C1 segment of cervical spinal cord (tissue), 14 donors: ENCODE data around the gene WDR49.

Source experiments
- DNase-seq, 14 donors: peaks; one replicate each; lab custom pipeline; 2025; lab: John Stamatoyannopoulos, UW

Gene WDR49

GRCh38 chr3:167653760-167654159 is at the start of gene WDR49:
WDR49 (minus strand) TSS chr3:167653942; CDS start chr3:167653425, 517 bp downstream.
- DNase-seq, result no peak

- no peak for DNase-seq
Observed at GRCh38 chr3:167700926-167701325, 47.2 kb upstream of the WDR49 start.

DNA sequence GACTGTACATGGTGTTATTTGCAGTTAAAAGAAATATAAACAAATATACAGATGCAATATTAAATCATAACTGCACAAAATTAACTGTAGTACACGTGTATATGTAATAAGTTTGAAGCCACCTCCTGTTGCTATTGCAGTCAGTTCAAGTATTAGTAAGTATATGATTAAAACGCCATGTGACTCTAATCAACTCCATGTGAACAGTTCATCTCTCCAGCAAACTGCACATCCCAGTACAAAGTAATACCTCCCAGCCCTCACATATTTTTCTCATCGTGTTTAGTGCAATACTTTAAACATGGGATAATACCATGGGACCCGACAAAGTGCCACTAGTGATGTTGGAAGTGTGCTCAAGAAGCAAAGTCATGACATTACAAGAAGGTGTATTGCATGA is 46.3 kb upstream of the WDR49 start:
- no peak for DNase-seq

GRCh38 chr3:167694121-167694520 is 40.4 kb upstream of the WDR49 start:
- no peak for DNase-seq

DNA sequence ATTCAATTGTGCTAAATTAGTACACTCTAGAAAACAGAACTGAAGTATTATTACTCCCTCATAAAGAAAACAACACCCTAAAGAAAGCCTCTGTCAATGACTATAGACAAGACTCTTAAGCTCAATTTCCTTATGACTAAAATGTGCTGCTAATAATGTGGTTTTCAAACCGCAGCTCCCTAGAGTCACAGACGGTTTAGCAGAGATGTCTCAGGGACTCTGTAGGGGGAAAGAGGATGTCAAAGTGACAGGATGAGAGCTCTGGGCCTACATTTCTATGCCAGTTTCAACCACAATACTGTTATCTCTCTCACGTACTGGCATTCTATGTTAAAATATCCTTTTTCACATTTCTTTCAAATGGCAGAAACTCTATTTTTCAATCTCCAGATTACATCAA is 37.6 kb upstream of the WDR49 start:
- DNase-seq, result no peak

GRCh38 chr3:167684388-167684993 is 30.7 kb upstream of the WDR49 start:
- DNase-seq, result peak in 3 of 14 donors; percentile 0 to 30 (median 11)

DNA sequence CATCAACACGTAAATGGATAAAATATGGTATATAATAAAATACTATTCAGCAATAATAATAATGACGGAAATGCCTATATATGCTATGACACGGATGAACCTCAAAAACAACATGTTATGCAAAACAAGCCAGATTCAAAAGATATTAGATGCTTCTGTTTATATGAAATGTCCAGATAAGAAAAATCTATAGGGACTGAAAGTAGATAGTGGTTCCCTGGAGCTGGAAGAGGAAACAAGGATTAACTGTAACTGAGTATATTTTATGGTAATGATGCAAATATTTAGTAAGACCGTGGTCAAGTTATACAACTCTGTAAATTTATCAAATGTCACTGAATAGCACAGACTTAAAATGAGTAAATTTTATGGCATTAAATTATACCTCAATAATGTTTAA is 25.8 kb upstream of the WDR49 start:
- DNase-seq, result no peak

GRCh38 chr3:167675848-167676247 is 22.1 kb upstream of the WDR49 start:
- DNase-seq, result no peak

DNA sequence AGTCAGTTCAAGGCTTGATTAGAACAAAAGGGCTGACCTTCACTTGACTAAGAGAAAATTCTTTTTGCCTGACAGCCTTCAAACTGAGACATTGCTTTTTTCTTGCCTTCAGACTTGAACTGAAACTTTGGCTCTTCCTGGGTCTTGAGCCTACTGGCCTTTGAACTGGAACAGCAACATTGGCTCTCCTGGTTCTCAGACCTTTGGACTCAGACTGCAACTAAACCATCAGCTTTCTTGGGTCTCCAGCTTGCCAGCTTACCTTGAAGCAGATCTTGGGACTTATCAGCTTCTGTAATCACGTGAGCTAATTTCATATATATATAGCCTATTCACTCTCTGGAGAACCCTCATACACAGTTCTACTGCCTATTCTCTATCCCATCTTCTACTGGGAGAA is 19.5 kb upstream of the WDR49 start:
- no peak for DNase-seq

DNA sequence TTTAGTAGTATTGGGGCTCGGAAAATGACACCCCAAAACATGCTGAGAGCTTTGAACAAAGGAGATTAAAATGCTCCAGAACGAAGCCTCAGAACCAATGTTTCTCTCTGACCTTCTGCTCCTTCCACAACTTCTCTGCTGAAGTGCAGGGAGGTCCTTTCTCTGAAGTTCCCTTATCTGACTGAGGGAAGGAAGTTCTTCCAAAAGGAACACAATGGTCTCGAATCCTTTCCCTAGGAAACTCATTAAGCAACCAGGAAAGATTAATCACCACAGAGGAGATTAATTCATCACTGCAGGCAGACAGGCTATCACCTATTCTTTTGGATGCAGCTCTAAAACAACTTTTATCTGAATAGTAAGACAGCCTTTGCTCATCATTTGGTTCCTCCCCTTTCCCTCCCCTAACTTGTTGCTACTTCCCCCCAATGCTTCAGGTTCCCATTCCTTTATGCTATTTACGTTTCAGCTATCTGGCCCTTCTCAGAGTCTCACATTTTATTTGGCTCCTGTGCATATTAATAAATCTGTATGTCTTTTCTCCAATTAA is 18.2 kb upstream of the WDR49 start:
- no peak for DNase-seq

DNA sequence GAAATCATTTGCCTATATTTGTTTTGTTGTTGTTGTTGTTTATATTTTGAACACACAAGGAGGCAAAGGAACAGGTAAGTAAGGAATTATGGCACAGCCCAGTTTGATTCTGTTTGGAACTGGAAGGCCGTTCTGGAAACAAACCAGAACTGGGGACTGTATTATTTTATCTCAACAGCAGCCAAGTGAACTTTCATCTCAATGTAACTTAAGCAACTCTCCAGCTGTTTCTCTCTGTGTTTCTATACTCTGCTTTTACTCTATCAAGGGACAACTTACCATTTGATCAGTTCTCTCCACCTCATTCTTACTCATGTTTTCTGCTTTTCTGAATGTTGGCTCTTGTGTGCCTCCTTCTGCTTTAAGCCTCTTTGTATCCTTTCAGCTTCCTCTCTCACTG is 16.0 kb upstream of the WDR49 start:
- DNase-seq, result no peak

DNA sequence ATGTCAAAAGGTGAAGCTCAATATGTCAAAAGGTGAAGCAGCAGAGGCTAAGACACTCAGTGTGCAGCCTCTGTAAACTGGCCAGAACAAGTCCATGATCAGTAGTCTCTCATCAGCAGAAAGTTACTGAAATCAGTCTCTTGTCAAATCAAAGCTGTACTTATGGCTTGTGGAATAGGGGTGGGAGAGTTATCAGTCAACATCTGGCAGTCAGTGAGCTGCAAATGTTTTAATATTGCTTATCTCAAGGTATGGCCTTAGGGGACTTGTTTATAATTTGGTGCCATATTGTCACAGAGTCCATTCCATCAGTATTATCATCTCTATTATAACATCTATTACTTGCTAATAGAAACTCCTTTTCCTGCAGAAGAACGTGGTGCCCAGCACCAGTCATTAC is 14.9 kb upstream of the WDR49 start:
- DNase-seq, result no peak

DNA sequence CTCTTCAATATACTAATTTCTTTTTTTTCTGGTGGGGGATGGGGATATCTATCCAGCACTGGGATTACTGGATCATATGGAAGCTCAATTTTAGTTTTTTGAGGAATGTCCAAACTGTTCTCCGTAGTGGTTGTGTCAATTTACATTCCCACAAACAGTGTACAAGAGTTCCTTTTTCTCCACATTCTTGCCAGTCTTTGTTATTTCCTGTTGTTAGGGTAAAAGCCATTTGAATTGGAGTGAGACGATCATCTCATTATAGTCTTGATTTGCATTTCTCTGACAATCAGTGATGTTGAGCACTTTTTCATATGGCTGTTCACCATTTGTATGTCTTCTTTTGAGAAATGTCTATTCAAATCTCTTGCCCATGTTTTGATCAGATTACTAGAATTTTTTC is 12.8 kb upstream of the WDR49 start:
- DNase-seq, result no peak

GRCh38 chr3:167662919-167663400 is 9.2 kb upstream of the WDR49 start:
- DNase-seq, result no peak

GRCh38 chr3:167657684-167658225 is 4.0 kb upstream of the WDR49 start:
- DNase-seq, result no peak

- no peak for DNase-seq
Observed at GRCh38 chr3:167656821-167657220, 3.1 kb upstream of the WDR49 start.

DNA sequence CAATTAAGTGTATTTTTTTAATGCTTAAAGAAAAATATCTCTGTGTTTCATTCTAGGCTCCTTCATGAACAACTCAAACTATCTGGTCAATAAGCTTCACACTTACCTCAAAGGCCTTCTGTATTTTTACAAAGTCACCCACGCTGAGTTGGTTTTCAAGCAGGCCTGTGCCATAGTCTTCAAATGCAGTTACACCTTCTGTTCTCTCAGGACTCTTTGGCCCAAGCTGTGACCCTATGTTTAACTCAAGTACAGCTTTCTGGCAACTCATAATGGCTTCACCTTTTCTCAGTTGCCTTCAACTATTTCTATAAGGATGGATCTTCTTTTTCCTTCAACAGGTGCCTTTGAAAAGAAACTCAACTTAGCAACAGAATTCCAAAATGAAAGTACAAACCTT is 587 bp downstream of the WDR49 start:
- DNase-seq, result no peak

- no peak for DNase-seq
Observed at GRCh38 chr3:167651826-167652225, 1.9 kb downstream of the WDR49 start.

GRCh38 chr3:167650459-167650858 is 3.3 kb downstream of the WDR49 start:
- DNase-seq, result no peak

GRCh38 chr3:167649746-167650145 is 4.0 kb downstream of the WDR49 start:
- no peak for DNase-seq

DNA sequence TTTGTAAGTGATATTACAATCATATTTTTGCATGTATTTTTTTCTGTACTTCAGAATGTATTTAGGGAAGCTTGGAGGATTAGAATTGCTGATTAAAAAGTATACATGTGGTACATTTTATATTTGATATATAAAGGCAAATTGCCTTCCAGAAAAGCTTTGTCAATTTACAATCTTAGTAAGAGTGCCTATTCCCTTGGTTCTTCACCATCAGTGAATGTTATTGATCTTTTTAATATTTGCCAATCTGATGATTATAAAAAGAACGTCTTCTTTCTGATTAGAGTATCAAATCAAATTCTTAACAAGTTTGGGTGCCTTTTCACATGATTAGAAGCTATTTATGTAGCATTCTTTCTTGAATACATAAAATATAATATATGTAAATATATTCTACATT is 9.1 kb downstream of the WDR49 start:
- DNase-seq, result no peak

- no peak for DNase-seq
Observed at GRCh38 chr3:167631471-167631870, 22.3 kb downstream of the WDR49 start.

DNA sequence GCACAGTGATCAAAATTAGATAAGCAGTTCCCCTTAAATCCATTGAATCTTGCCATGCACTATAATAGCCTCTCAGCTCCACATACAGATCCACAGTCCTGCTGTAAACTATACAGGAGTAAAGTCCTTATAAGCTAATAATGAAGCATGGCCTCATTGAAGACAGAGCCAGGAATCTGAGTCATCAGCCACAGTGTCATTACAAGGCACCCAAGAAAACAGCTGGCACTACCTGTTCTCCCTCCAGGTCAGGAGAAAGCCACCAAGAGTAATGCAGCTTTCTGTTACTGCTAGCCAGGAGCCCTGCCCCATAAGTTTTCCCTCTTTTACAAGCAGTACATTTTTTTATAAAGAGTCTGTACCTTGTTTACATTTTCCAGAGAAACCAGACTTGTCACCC is 27.3 kb downstream of the WDR49 start:
- no peak for DNase-seq

- DNase-seq, result no peak
Observed at GRCh38 chr3:167615030-167615429, 38.7 kb downstream of the WDR49 start.
